Liver (tissue), 3 donors: ENCODE data around the gene PET100.

ENCODE experiments used
- RXRA ChIP-seq, 2 donors: IDR thresholded peaks; 2 replicates each; pipeline ENCODE4 v1.6.1; 2017 to 2018; ENCODE audit warnings: antibody characterized with exemption in 2 of 2, mild to moderate bottlenecking in 1 of 2
- SP1 ChIP-seq: IDR thresholded peaks from 2 replicates; pipeline ENCODE4 v1.6.1; 2018; ENCODE audit warnings: antibody characterized with exemption, mild to moderate bottlenecking
- TAF1 ChIP-seq: conservative IDR thresholded peaks from 2 replicates; pipeline ENCODE4 v1.6.1; 2016; ENCODE audit warnings: antibody characterized with exemption, mild to moderate bottlenecking
- YY1 ChIP-seq: IDR thresholded peaks from 2 replicates; pipeline ENCODE4 v1.6.1; 2016; ENCODE audit warnings: antibody characterized with exemption, mild to moderate bottlenecking
- TF ChIP-seq, protein P1 (sequence below): fragments of 150-350 bp; IDR thresholded peaks from 2 replicates; pipeline ENCODE4 v1.5.1; 2017; ENCODE audit warnings: improper control_type of control experiment, low read depth, low read length; ENCODE audit not compliant: missing input control
- TF ChIP-seq, protein P2 (sequence below): IDR thresholded peaks from 2 replicates; pipeline ENCODE4 v1.6.1; 2016; ENCODE audit warnings: antibody characterized with exemption, mild to moderate bottlenecking
- TF ChIP-seq, protein P3 (sequence below): IDR thresholded peaks from 2 replicates; pipeline ENCODE4 v1.6.1; 2016; ENCODE audit warnings: antibody characterized with exemption
- TF ChIP-seq, protein P4 (sequence below): IDR thresholded peaks from 2 replicates; pipeline ENCODE4 v1.6.1; 2016; ENCODE audit warnings: antibody characterized with exemption
- donor health status: healthy.
- donor health status: healthy.

DNA sequence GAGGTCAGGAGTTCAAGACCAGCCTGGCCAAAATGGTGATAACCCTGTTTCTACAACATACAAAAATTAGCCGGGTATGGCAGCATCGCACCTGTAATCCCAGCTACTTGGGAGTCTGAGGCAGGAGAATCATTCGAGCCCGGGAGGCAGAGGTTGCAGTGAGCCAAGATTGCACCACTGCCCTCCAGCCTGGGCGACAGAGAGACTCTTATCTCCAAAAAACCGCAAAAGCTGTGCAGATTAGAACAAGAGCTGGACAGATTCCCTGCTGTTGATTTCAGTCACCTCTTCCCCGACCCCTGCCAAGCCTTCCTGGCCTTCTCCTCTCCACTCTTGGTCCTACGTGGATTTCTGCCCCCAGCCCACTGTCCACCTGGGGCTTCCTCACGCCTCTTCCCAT lies 25.7 kb upstream of the PET100 start:
- TF ChIP-seq, protein P1, sequence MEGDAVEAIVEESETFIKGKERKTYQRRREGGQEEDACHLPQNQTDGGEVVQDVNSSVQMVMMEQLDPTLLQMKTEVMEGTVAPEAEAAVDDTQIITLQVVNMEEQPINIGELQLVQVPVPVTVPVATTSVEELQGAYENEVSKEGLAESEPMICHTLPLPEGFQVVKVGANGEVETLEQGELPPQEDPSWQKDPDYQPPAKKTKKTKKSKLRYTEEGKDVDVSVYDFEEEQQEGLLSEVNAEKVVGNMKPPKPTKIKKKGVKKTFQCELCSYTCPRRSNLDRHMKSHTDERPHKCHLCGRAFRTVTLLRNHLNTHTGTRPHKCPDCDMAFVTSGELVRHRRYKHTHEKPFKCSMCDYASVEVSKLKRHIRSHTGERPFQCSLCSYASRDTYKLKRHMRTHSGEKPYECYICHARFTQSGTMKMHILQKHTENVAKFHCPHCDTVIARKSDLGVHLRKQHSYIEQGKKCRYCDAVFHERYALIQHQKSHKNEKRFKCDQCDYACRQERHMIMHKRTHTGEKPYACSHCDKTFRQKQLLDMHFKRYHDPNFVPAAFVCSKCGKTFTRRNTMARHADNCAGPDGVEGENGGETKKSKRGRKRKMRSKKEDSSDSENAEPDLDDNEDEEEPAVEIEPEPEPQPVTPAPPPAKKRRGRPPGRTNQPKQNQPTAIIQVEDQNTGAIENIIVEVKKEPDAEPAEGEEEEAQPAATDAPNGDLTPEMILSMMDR: no peak
- TF ChIP-seq SP1 (no peak), TAF1 (no peak), YY1 (no peak), RXRA (IDR thresholded peaks at IDR 0.05) (no peak)
- TF ChIP-seq, protein P2, sequence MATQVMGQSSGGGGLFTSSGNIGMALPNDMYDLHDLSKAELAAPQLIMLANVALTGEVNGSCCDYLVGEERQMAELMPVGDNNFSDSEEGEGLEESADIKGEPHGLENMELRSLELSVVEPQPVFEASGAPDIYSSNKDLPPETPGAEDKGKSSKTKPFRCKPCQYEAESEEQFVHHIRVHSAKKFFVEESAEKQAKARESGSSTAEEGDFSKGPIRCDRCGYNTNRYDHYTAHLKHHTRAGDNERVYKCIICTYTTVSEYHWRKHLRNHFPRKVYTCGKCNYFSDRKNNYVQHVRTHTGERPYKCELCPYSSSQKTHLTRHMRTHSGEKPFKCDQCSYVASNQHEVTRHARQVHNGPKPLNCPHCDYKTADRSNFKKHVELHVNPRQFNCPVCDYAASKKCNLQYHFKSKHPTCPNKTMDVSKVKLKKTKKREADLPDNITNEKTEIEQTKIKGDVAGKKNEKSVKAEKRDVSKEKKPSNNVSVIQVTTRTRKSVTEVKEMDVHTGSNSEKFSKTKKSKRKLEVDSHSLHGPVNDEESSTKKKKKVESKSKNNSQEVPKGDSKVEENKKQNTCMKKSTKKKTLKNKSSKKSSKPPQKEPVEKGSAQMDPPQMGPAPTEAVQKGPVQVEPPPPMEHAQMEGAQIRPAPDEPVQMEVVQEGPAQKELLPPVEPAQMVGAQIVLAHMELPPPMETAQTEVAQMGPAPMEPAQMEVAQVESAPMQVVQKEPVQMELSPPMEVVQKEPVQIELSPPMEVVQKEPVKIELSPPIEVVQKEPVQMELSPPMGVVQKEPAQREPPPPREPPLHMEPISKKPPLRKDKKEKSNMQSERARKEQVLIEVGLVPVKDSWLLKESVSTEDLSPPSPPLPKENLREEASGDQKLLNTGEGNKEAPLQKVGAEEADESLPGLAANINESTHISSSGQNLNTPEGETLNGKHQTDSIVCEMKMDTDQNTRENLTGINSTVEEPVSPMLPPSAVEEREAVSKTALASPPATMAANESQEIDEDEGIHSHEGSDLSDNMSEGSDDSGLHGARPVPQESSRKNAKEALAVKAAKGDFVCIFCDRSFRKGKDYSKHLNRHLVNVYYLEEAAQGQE: no peak
- TF ChIP-seq, protein P3, sequence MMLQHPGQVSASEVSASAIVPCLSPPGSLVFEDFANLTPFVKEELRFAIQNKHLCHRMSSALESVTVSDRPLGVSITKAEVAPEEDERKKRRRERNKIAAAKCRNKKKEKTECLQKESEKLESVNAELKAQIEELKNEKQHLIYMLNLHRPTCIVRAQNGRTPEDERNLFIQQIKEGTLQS: no peak
- TF ChIP-seq, protein P4, sequence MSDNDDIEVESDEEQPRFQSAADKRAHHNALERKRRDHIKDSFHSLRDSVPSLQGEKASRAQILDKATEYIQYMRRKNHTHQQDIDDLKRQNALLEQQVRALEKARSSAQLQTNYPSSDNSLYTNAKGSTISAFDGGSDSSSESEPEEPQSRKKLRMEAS: no peak
